Kidney epithelial cell (primary cell): ENCODE results near the gene MZB1. TPM values are rescaled to one million over a fixed set of nuclear protein-coding genes. Genes with fewer than 3 reads are reported as not detected.
"Not testable (repeated sequence)": the region's sequence is repeated elsewhere in the genome, so short reads cannot be mapped to it uniquely, and the experiment has no call there.

Experiments
- DNase-seq: peaks from one replicate; pipeline ENCODE4 v3.0.0-alpha.2; 2010; ENCODE audit warnings: low read depth
- H3K27me3 ChIP-seq: 2 replicates; pipeline ENCODE4 v1.6.0; 2011; ENCODE audit warnings: low read length; ENCODE audit not compliant: control insufficient read depth, insufficient read depth
- H3K36me3 ChIP-seq: 2 replicates; pipeline ENCODE4 v1.5.1; 2011; ENCODE audit warnings: low read length; ENCODE audit not compliant: control insufficient read depth, insufficient read depth
- H3K4me3 ChIP-seq: 2 replicates; pipeline ENCODE4 v1.5.1; 2011; ENCODE audit warnings: low read depth, mild to moderate bottlenecking, control low read depth, low read length
- CTCF ChIP-seq: IDR thresholded peaks from 2 replicates; pipeline ENCODE4 v1.5.1; 2011; ENCODE audit warnings: mild to moderate bottlenecking, moderate library complexity, low read length, control low read depth, inconsistent platforms; ENCODE audit not compliant: insufficient read depth, poor library complexity, severe bottlenecking
- total RNA-seq: library from RNA; depleted of rRNA; stranded (reverse); fragments of >200 nt; gene quantifications from 2 replicates; pipeline ENCODE4 v1.2.3, GENCODE V29; 2015

MZB1 gene
- total RNA-seq, 1 donor from 2014 or later: not detected

- DNase-seq: no peak
These were observed 2.0 kb upstream of the MZB1 start for GRCh38 chr5:139391570-139392323.

GRCh38 chr5:139390639-139391569, 1.2 kb upstream of the MZB1 start:
- no peak overlapping the region for H3K4me3 ChIP-seq
- TF ChIP-seq CTCF: no peak

More at GRCh38 chr5:139391570-139392323, 2.0 kb upstream of the MZB1 start:
- H3K27me3 ChIP-seq: peaks cover 20% of the 10 kb centered on the region
- H3K4me3 ChIP-seq: no peak overlapping the region
- TF ChIP-seq CTCF: no peak
- H3K36me3 ChIP-seq: no peaks in the 10 kb centered on the region

GRCh38 chr5:139388198-139388821, 1.4 kb downstream of the MZB1 start:
- no peak for DNase-seq
- no peak for TF ChIP-seq CTCF
- peaks cover 7% of the 10 kb centered on the region for H3K27me3 ChIP-seq
- no peaks in the 10 kb centered on the region for H3K36me3 ChIP-seq
- peak overlapping the region; percentile 13 for H3K4me3 ChIP-seq

More at GRCh38 chr5:139390639-139391569, 1.2 kb upstream of the MZB1 start:
- DNase-seq: no peak
- H3K36me3 ChIP-seq: no peaks in the 10 kb centered on the region
- H3K27me3 ChIP-seq: peaks cover 20% of the 10 kb centered on the region

- no peak for DNase-seq
- Histone ChIP-seq H3K36me3 (no peaks in the 10 kb centered on the region), H3K27me3 (peaks cover under 1% of the 10 kb centered on the region), H3K4me3 (no peak overlapping the region)
- TF ChIP-seq CTCF: no peak
These were observed 2.0 kb downstream of the MZB1 start for GRCh38 chr5:139387611-139388197.

- H3K4me3 ChIP-seq, H3K36me3 ChIP-seq, H3K27me3 ChIP-seq, DNase-seq: not testable (repeated sequence)
These were observed 2.8 kb downstream of the MZB1 start for GRCh38 chr5:139386956-139387355.
